CD14-positive monocyte (primary cell): ENCODE data around the gene EDN2. TPM values are rescaled to one million over a fixed set of nuclear protein-coding genes. Genes with fewer than 3 reads are reported as not detected.

ENCODE experiments used
- DNase-seq, 3 donors: peaks; one replicate each; pipeline ENCODE4 v3.0.0-alpha.2; 2011 to 2022
- H2AFZ ChIP-seq: 2 replicates; pipeline ENCODE4 v1.6.0; 2012; ENCODE audit warnings: mild to moderate bottlenecking, low read depth, low read length, inconsistent platforms; ENCODE audit not compliant: insufficient read depth, poor library complexity, severe bottlenecking
- H3K27ac ChIP-seq, 2 donors: 1 replicate in 1 of 2; 2 replicates in 1 of 2; pipeline ENCODE4 v1.5.1; 2012 to 2013; ENCODE audit warnings: low read length in 2 of 2, control low read depth in 1 of 2, inconsistent platforms in 1 of 2, low read depth in 1 of 2, mild to moderate bottlenecking in 1 of 2
- H3K27me3 ChIP-seq, 2 donors: one replicate each; pipeline versions ENCODE4 v1.6.0 to v1.6.1; 2011 to 2013; ENCODE audit warnings: low read length in 2 of 2; ENCODE audit not compliant: control insufficient read depth in 2 of 2, insufficient read depth in 2 of 2
- H3K36me3 ChIP-seq, 2 donors: replicated peaks in 1 of 2; 1 replicate in 1 of 2; 2 replicates in 1 of 2; pipeline versions ENCODE4 v1.5.1 to v1.6.1; 2012 to 2013; ENCODE audit warnings: low read length in 2 of 2, control low read depth in 1 of 2, inconsistent platforms in 1 of 2, mild to moderate bottlenecking in 1 of 2; ENCODE audit not compliant: insufficient read depth in 2 of 2, control insufficient read depth in 1 of 2
- H3K4me1 ChIP-seq, 2 donors: 1 replicate in 1 of 2; 2 replicates in 1 of 2; pipeline versions ENCODE4 v1.5.1 to v1.6.1; 2012 to 2013; ENCODE audit warnings: low read length in 2 of 2, control low read depth in 1 of 2, inconsistent platforms in 1 of 2, mild to moderate bottlenecking in 1 of 2, moderate library complexity in 1 of 2; ENCODE audit not compliant: insufficient read depth in 2 of 2, control insufficient read depth in 1 of 2
- H3K4me2 ChIP-seq: replicated peaks from 2 replicates; pipeline ENCODE3; 2012; ENCODE audit warnings: low read length, moderate library complexity, mild to moderate bottlenecking; ENCODE audit not compliant: poor library complexity, severe bottlenecking; ENCODE audit errors: extremely low read depth
- H3K4me3 ChIP-seq, 3 experiments: fragments of 200-600 bp in 1 of 3; sonication (generic) in 1 of 3; replicated peaks in 1 of 3; 1 replicate in 2 of 3; 2 replicates in 1 of 3; pipeline ENCODE4 v1.5.1; 2011 to 2013; ENCODE audit warnings: low read length in 3 of 3, mild to moderate bottlenecking in 3 of 3, control low read depth in 2 of 3, low read depth in 2 of 3, inconsistent platforms in 1 of 3, moderate library complexity in 1 of 3
- H3K79me2 ChIP-seq: 2 replicates; pipeline ENCODE4 v1.6.0; 2012; ENCODE audit warnings: mild to moderate bottlenecking, control low read depth, inconsistent platforms, low read length, moderate library complexity; ENCODE audit not compliant: insufficient read depth
- H3K9ac ChIP-seq: 2 replicates; pipeline ENCODE4 v1.6.0; 2017; ENCODE audit warnings: low read length, mild to moderate bottlenecking; ENCODE audit not compliant: insufficient read depth, poor library complexity, severe bottlenecking
- H3K9me3 ChIP-seq, 2 donors: replicated peaks in 1 of 2; 1 replicate in 1 of 2; 2 replicates in 1 of 2; pipeline versions ENCODE4 v1.5.1 to v1.6.1; 2012 to 2013; ENCODE audit warnings: low read length in 2 of 2, control low read depth in 1 of 2; ENCODE audit not compliant: control insufficient read depth in 1 of 2, insufficient read depth in 1 of 2
- H4K20me1 ChIP-seq: 2 replicates; pipeline ENCODE4 v1.6.0; 2012; ENCODE audit warnings: mild to moderate bottlenecking, low read length, control low read depth, moderate library complexity; ENCODE audit not compliant: insufficient read depth
- H3K27ac Mint-ChIP-seq, 7 donors: one replicate each; pipeline ENCODE4 v1.8.0; 2020; ENCODE audit warnings: mild to moderate bottlenecking in 7 of 7, mixed read lengths in 7 of 7, moderate library complexity in 6 of 7, inconsistent platforms in 2 of 7
- H3K27me3 Mint-ChIP-seq, 3 donors: one replicate each; pipeline ENCODE4 v1.8.0; 2021 to 2022; ENCODE audit warnings: low read depth in 3 of 3, mild to moderate bottlenecking in 3 of 3, mixed read lengths in 3 of 3, moderate library complexity in 3 of 3, inconsistent platforms in 1 of 3
- H3K36me3 Mint-ChIP-seq, 2 donors: one replicate each; pipeline ENCODE4 v1.8.0; 2020; ENCODE audit warnings: mixed read lengths in 2 of 2, inconsistent platforms in 1 of 2, mild to moderate bottlenecking in 1 of 2
- H3K4me1 Mint-ChIP-seq: one replicate; pipeline ENCODE4 v1.8.0; 2020; ENCODE audit warnings: mild to moderate bottlenecking, mixed read lengths
- H3K4me3 Mint-ChIP-seq, 2 donors: one replicate each; pipeline ENCODE4 v1.8.0; 2020; ENCODE audit warnings: mild to moderate bottlenecking in 2 of 2, mixed read lengths in 2 of 2, moderate library complexity in 1 of 2
- H3K9me3 Mint-ChIP-seq, 7 donors: one replicate each; pipeline ENCODE4 v1.8.0; 2020 to 2022; ENCODE audit warnings: mixed read lengths in 7 of 7, mild to moderate bottlenecking in 6 of 7, moderate library complexity in 6 of 7, inconsistent platforms in 2 of 7
- CTCF ChIP-seq: fragments of 200-600 bp; IDR thresholded peaks from one replicate; pipeline ENCODE4 v1.8.0; 2022; ENCODE audit warnings: antibody characterized with exemption, mild to moderate bottlenecking
- WGBS: methylation state at CpG from one replicate; pipeline ENCODE4 v1.1.5; 2013; ENCODE audit warnings: missing lambda C conversion rate; ENCODE audit not compliant: insufficient coverage; 5-methylcytosine and 5-hydroxymethylcytosine counted together
- intact Hi-C, 2 donors: fragments of 100-400 bp; cut with micrococcal nuclease; formaldehyde crosslinking; loops; one replicate each; pipeline versions ENCODE4 v1.15.0 to v1.15.1; 2023
- polyA plus RNA-seq, 3 donors: library from polyadenylated mRNA; depleted of rRNA in 1 of 3; unstranded in 2 of 3; stranded (reverse) in 1 of 3; fragments of 300-500 nt in 2 of 3; fragments of >200 nt in 1 of 3; fragmentation: Illumina TruSeq in 2 of 3; gene quantifications; 1 replicate in 2 of 3; 2 replicates in 1 of 3; pipeline ENCODE4 v1.2.3, GENCODE V29; 2012 to 2021

The EDN2 gene
- polyA plus RNA-seq, 3 donors, result not detected

GRCh38 chr1:41461790-41462679 lies 22.4 kb downstream of the EDN2 start:
- Histone ChIP-seq H3K9me3 (no peaks in the 10 kb centered on the region), H3K9ac (no peak overlapping the region), H3K4me3 (no peak overlapping the region), H2AFZ (no peak overlapping the region), H3K4me2 (no peak overlapping the region), H4K20me1 (no peaks in the 10 kb centered on the region), H3K27ac (no peak overlapping the region), H3K36me3 (no peaks in the 10 kb centered on the region), H3K27me3 (no peaks in the 10 kb centered on the region), H3K4me1 (no peaks in the 10 kb centered on the region), H3K79me2 (no peaks in the 10 kb centered on the region)
- no peak for TF ChIP-seq CTCF
- DNase-seq, result no peak
- intact Hi-C loops, result no loop called here
- peaks cover 0 to 4% (median 2%) of the 10 kb centered on the region in 7 donors for H3K9me3 Mint-ChIP-seq
- peaks cover 4 to 7% (median 7%) of the 10 kb centered on the region in 3 donors for H3K27me3 Mint-ChIP-seq
- H3K4me1 Mint-ChIP-seq, result no peaks in the 10 kb centered on the region
- no peaks in the 10 kb centered on the region for H3K36me3 Mint-ChIP-seq
- H3K4me3 Mint-ChIP-seq, result no peak overlapping the region
- H3K27ac Mint-ChIP-seq, result no peak overlapping the region
- 100% methylated on average over 1 of the region's 4 CpGs for WGBS

DNA sequence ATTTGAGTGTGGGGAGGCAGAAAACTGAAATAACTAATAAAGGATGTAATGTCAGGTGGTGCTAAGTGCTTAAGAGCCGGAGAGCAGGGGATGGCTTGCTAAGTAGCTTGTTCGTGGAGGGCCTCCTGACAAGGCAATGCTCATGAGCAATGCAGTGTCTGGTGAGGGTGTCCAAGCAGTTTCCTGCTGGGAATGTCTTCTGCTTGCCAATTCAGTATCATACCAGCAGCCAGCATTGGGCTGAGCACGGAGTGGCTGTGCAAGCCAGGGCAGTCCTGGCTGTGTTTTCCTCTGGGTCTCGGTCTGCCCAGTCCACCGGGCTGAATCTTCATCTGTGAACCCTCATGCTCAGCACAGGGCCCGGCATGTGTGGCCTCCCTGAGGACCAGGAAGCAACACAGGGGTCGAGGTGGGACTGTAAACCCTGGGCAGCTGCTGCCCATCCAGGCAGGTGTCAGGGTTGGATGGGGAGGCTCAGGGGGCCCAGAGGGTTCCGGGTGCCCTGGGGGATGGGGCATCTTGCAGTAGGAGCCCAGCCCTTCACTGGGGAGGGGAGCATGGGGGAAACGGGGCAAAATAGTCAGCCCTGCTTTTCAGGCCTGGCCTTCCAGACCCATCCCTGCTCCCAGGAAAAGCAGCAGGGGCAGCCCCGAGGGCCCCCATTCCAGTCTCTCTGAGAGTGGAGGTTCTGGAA lies 27.5 kb downstream of the EDN2 start:
- peak overlapping the region in 1 of 2 donors; percentile 47 for H3K4me3 Mint-ChIP-seq
- H3K27me3 Mint-ChIP-seq, result peaks cover 0 to 9% (median 4%) of the 10 kb centered on the region in 3 donors
- Histone ChIP-seq H3K4me3 (no peak overlapping the region), H3K27ac (no peak overlapping the region), H3K9ac (no peak overlapping the region), H4K20me1 (no peaks in the 10 kb centered on the region), H3K79me2 (no peaks in the 10 kb centered on the region), H3K4me1 (no peaks in the 10 kb centered on the region), H3K9me3 (no peaks in the 10 kb centered on the region), H3K4me2 (no peak overlapping the region), H2AFZ (no peak overlapping the region), H3K27me3 (no peaks in the 10 kb centered on the region), H3K36me3 (no peaks in the 10 kb centered on the region)
- DNase-seq, result no peak
- H3K4me1 Mint-ChIP-seq, result no peaks in the 10 kb centered on the region
- no peaks in the 10 kb centered on the region for H3K36me3 Mint-ChIP-seq
- H3K9me3 Mint-ChIP-seq, result no peaks in the 10 kb centered on the region
- WGBS, result 96% methylated on average over 8 of the region's 10 CpGs
- peak overlapping the region in 2 of 7 donors; percentile 20 to 26 for H3K27ac Mint-ChIP-seq
- TF ChIP-seq CTCF, result no peak
- intact Hi-C loops, result no loop called here
